Left forelimb (tissue), 1 donor: ENCODE data around the gene GTF3C1.
A peak's percentile ranks its signal among the peaks of the same experiment; 100 is the strongest.

Source experiments
- DNase-seq: peaks from one replicate; pipeline ENCODE4 v3.0.0-alpha.2; 2018; ENCODE audit warnings: low spot score

Gene GTF3C1

GRCh38 chr16:27566417-27566816, 16.7 kb upstream of the GTF3C1 start:
- DNase-seq: no peak

- DNase-seq: no peak
These were observed 14.5 kb upstream of the GTF3C1 start for GRCh38 chr16:27564224-27564623.

GRCh38 chr16:27561216-27561615, 11.5 kb upstream of the GTF3C1 start:
- no peak for DNase-seq

GRCh38 chr16:27558932-27559331, 9.2 kb upstream of the GTF3C1 start:
- peak; percentile 22 for DNase-seq

- no peak for DNase-seq
These were observed 8.7 kb upstream of the GTF3C1 start for GRCh38 chr16:27558434-27558833.

GRCh38 chr16:27556471-27556870, 6.8 kb upstream of the GTF3C1 start:
- DNase-seq: no peak

GRCh38 chr16:27551036-27551435, 1.3 kb upstream of the GTF3C1 start:
- DNase-seq: no peak

GRCh38 chr16:27550582-27550920, 838 bp upstream of the GTF3C1 start:
- no peak for DNase-seq

- DNase-seq: no peak
These were observed 308 bp downstream of the GTF3C1 start for GRCh38 chr16:27549464-27549745.

GRCh38 chr16:27547851-27548250, 1.9 kb downstream of the GTF3C1 start:
- DNase-seq: no peak

GRCh38 chr16:27547134-27547533, 2.6 kb downstream of the GTF3C1 start:
- peak; percentile 42 for DNase-seq

GRCh38 chr16:27544671-27545070, 5.0 kb downstream of the GTF3C1 start:
- peak; percentile 17 for DNase-seq

GRCh38 chr16:27543801-27544200, 5.9 kb downstream of the GTF3C1 start:
- DNase-seq: no peak

- no peak for DNase-seq
These were observed 10.1 kb downstream of the GTF3C1 start for GRCh38 chr16:27539636-27540035.

- no peak for DNase-seq
These were observed 10.6 kb downstream of the GTF3C1 start for GRCh38 chr16:27539120-27539519.

- no peak for DNase-seq
These were observed 11.2 kb downstream of the GTF3C1 start for GRCh38 chr16:27538528-27538927.

GRCh38 chr16:27534256-27534655, 15.5 kb downstream of the GTF3C1 start:
- DNase-seq: no peak

GRCh38 chr16:27531826-27532800, 17.6 kb downstream of the GTF3C1 start:
- DNase-seq: no peak

GRCh38 chr16:27531186-27531585, 18.5 kb downstream of the GTF3C1 start:
- DNase-seq: no peak

GRCh38 chr16:27529962-27530361, 19.8 kb downstream of the GTF3C1 start:
- no peak for DNase-seq

GRCh38 chr16:27528294-27528693, 21.4 kb downstream of the GTF3C1 start:
- no peak for DNase-seq

GRCh38 chr16:27526180-27526579, 23.5 kb downstream of the GTF3C1 start:
- no peak for DNase-seq

GRCh38 chr16:27522173-27522707, 27.5 kb downstream of the GTF3C1 start:
- no peak for DNase-seq
